ENCODE measurements around the gene STAT5B. TPM values are rescaled to one million over a fixed set of nuclear protein-coding genes. Genes with fewer than 3 reads are reported as not detected.

The STAT5B gene
- total and polyA plus RNA-seq, 9 donors: 27.0 to 41.1 (median 35.7) TPM

DNA sequence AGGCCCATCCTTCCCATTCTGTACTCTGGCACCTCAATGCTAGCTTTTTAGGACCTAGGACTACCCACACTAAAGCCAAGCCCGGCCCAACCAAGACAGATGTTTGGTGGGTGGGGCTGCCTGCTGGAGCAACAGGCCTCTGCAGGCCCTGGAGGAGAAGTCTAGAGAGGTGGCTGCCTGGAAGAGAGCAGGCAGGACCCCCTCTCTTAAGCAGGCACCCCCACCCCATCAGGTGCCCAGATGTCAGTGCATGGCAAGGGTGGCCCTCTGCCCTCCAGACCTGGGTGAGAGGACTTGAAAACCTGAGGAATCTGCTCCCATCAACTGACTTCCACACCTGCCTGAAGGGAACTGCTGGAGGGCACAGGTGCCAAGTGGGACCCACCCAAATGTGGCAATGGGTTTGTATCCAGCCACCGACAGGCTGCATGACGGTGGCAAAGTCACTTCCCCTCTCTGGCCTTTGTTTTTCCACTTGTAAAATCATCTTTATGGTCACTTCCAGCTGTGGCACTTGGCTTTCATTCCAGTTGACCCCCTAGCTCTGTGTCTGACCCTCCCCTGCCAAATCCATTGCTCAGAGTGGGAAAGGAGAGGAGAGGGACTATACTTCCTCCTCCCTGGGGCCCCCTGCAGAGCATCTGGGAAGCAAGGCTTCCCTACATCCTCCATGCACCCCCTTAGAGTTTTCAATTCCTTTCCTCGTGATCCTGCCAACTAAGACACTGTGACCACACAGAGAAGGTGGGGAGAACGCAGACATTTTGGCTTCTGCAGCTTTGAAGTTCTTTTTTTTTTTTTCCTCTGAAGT lies 10.4 kb upstream of the STAT5B start:
- WGBS (ENCODE audit: insufficient coverage): 33% methylated on average over 2 of the region's 5 CpGs

DNA sequence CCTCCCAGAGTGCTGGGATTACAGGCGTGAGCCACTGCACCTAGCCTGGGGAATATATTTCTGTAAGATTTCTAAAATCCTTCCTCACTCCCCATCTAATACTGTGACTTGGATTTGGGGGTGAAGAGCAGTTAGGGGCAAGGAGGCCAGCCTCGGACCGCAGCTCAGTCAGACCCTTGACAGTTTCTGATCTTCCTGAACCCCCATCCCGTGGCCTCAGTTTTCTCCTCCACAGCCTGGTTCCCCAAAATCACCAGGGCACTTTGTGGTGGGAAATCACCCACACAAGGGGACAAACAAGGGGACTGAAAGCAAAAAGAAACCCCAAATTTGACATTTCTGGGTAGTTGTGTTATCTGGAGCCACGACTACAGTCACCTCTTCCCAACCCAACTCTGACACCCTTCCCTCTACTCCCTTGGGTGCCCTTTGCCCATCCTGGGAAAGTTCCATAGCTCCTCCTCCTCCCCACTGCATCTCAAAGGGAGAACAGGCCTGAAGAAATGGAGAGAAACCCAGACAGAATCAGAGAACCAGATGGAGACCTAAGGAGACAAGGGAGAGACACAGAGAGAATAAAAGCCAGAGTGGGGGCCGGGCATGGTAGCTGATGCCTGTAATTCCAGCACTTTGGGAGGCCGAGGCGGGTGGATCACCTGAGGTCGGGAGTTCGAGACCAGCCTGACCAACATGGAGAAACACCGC lies 9.3 kb upstream of the STAT5B start:
- no peak overlapping the region for H3K27ac ChIP-seq (ENCODE audit: low read length)
- no peaks in the 10 kb centered on the region for H3K9me3 ChIP-seq (replicated peaks; ENCODE audit: control insufficient read depth, low read depth, low read length)
- H3K36me3 ChIP-seq (ENCODE audit: control insufficient read depth, insufficient read depth, low read length): no peaks in the 10 kb centered on the region
- no peak overlapping the region for H3K4me3 ChIP-seq (ENCODE audit: low read length)
- DNase-seq: no peak
- H3K27me3 ChIP-seq (ENCODE audit: control insufficient read depth, insufficient read depth, low read length): no peaks in the 10 kb centered on the region
- peaks cover 34% of the 10 kb centered on the region for H3K4me1 ChIP-seq (ENCODE audit: control insufficient read depth, insufficient read depth, low read length)
- 83% methylated on average over 1 of the region's 11 CpGs for WGBS (ENCODE audit: insufficient coverage)

More for the DNA sequence above, 10.4 kb upstream of the STAT5B start:
- Histone ChIP-seq H3K36me3 (ENCODE audit: control insufficient read depth, insufficient read depth, low read length) (no peaks in the 10 kb centered on the region), H3K27ac (ENCODE audit: low read length) (peak overlapping the region; percentile 31), H3K27me3 (ENCODE audit: control insufficient read depth, insufficient read depth, low read length) (no peaks in the 10 kb centered on the region), H3K9me3 (replicated peaks; ENCODE audit: control insufficient read depth, low read depth, low read length) (no peaks in the 10 kb centered on the region), H3K4me3 (ENCODE audit: low read length) (no peak overlapping the region), H3K4me1 (ENCODE audit: control insufficient read depth, insufficient read depth, low read length) (peaks cover 34% of the 10 kb centered on the region)
- DNase-seq: peak; percentile 79

DNA sequence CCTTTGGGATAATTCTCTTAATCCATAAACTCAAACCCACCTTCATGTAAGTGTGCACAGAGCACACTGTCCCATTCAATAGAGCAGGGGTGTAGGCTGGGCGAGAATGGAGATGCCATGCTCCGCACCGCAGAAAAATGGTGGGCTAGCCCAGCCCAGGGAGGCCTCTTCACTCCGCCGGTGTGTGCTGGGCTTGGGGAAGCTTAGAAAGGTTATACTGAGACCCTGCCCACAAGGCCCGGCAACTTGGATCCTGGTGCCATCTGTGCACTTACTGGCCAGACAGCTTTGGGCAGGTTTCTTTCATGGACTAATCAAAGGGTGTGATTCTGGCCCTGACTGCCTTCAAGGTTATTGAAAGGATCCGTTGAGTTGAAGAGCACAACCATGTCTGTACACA lies 8.4 kb upstream of the STAT5B start:
- Histone ChIP-seq H3K4me1 (ENCODE audit: control insufficient read depth, insufficient read depth, low read length) (peaks cover 30% of the 10 kb centered on the region), H3K9me3 (replicated peaks; ENCODE audit: control insufficient read depth, low read depth, low read length) (no peaks in the 10 kb centered on the region), H3K27me3 (ENCODE audit: control insufficient read depth, insufficient read depth, low read length) (no peaks in the 10 kb centered on the region), H3K27ac (ENCODE audit: low read length) (no peak overlapping the region), H3K36me3 (ENCODE audit: control insufficient read depth, insufficient read depth, low read length) (no peaks in the 10 kb centered on the region), H3K4me3 (ENCODE audit: low read length) (no peak overlapping the region)
- 97% methylated on average over 6 of the region's 7 CpGs for WGBS (ENCODE audit: insufficient coverage)
- no peak for DNase-seq

DNA sequence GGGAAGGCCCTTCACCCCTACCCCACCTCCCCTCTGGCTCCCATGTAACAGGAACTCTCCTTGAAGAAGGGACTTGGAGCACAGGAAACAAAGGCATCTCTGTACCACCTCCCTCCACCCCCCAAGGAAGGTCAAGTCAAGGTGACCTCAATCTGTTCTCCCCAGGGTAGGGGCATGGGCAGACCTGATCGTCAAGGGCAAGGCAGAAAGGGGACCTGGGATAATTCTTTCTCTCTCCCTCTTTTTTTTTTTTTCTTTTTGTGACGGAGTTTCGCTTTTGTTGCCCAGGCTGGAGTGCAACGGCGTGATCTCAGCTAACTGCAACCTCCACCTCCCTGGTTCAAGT lies 7.8 kb upstream of the STAT5B start:
- Histone ChIP-seq H3K36me3 (ENCODE audit: control insufficient read depth, insufficient read depth, low read length) (no peaks in the 10 kb centered on the region), H3K9me3 (replicated peaks; ENCODE audit: control insufficient read depth, low read depth, low read length) (no peaks in the 10 kb centered on the region), H3K27me3 (ENCODE audit: control insufficient read depth, insufficient read depth, low read length) (no peaks in the 10 kb centered on the region), H3K4me3 (ENCODE audit: low read length) (no peak overlapping the region), H3K4me1 (ENCODE audit: control insufficient read depth, insufficient read depth, low read length) (peaks cover 24% of the 10 kb centered on the region), H3K27ac (ENCODE audit: low read length) (no peak overlapping the region)
- DNase-seq: no peak
- WGBS (ENCODE audit: insufficient coverage): 93% methylated on average over 4 of the region's 5 CpGs

DNA sequence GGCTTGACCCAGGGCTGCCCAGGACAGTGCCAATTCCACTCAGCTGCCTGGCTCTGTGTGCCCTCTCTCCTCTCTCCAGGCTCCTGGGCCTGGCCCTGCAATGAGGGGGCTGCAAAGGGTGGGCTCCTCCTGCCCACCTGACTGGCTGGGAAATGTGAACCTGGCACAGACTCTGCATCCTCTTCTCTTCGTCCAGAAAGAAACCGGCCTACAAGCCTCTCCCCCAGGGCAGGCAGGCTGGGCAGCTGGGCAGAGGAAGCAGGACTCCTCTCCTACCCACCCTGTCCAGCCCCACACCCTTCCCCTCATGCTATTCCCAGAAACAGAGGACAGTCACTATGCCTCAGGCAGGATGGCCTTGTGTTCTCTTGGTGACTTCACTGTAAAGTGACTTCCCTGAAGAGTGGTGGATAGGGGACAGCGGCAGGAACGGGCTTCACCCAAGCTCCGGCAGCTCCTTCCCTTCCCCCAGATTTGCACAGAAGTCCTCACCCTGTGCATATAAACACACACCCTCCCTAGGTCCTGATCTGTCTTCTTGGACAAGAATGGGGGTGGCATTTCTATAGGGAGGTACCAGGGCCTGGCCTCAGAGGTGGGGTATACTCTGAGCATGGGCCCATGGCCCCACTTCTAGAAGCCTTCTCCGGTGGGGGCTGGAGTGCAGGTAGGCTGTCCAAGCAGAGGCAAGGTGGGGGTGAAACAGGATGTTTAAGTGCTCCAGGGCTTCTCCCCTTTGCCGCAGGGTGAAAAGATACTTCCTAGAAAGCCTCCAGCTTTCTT lies 7.2 kb upstream of the STAT5B start:
- peaks cover 20% of the 10 kb centered on the region for H3K4me1 ChIP-seq (ENCODE audit: control insufficient read depth, insufficient read depth, low read length)
- no peaks in the 10 kb centered on the region for H3K36me3 ChIP-seq (ENCODE audit: control insufficient read depth, insufficient read depth, low read length)
- no peaks in the 10 kb centered on the region for H3K9me3 ChIP-seq (replicated peaks; ENCODE audit: control insufficient read depth, low read depth, low read length)
- WGBS (ENCODE audit: insufficient coverage): 46% methylated on average over 2 of the region's 7 CpGs
- DNase-seq: no peak
- no peak overlapping the region for H3K27ac ChIP-seq (ENCODE audit: low read length)
- no peak overlapping the region for H3K4me3 ChIP-seq (ENCODE audit: low read length)
- H3K27me3 ChIP-seq (ENCODE audit: control insufficient read depth, insufficient read depth, low read length): no peaks in the 10 kb centered on the region

DNA sequence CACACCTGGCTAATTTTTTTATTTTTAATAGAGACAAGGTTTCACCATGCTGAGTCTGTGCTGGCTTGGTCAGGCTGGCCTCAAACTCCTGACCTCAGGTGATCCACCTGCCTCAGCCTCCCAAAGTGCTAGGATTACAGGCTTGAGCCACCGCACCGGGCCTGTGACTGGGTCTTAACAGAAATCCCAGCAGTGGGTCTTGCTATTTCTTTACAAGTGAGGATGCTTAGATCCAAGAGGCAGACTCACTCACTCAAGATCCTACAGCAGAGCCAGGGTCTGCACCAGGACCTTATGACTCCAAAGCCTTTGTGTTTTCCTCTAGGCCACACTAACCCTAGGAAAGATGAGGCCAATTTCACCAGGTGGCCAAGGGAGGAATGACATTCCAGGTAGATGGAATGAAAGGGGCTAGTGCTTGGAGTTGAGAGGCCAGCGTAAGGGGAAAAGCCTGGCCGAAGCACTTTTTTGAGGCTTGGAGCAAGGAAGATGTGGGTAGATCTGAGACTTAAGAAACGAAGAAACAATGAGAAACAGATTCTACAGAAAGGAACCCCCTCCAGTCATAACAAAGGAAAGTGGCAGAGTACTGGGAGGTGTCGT lies 6.4 kb upstream of the STAT5B start:
- H3K9me3 ChIP-seq (replicated peaks; ENCODE audit: control insufficient read depth, low read depth, low read length): no peaks in the 10 kb centered on the region
- H3K4me1 ChIP-seq (ENCODE audit: control insufficient read depth, insufficient read depth, low read length): peaks cover 15% of the 10 kb centered on the region
- H3K27me3 ChIP-seq (ENCODE audit: control insufficient read depth, insufficient read depth, low read length): no peaks in the 10 kb centered on the region
- no peak overlapping the region for H3K27ac ChIP-seq (ENCODE audit: low read length)
- DNase-seq: no peak
- no peak overlapping the region for H3K4me3 ChIP-seq (ENCODE audit: low read length)
- WGBS (ENCODE audit: insufficient coverage): no CpG with 5 or more reads among the region's 6 CpGs
- H3K36me3 ChIP-seq (ENCODE audit: control insufficient read depth, insufficient read depth, low read length): no peaks in the 10 kb centered on the region

DNA sequence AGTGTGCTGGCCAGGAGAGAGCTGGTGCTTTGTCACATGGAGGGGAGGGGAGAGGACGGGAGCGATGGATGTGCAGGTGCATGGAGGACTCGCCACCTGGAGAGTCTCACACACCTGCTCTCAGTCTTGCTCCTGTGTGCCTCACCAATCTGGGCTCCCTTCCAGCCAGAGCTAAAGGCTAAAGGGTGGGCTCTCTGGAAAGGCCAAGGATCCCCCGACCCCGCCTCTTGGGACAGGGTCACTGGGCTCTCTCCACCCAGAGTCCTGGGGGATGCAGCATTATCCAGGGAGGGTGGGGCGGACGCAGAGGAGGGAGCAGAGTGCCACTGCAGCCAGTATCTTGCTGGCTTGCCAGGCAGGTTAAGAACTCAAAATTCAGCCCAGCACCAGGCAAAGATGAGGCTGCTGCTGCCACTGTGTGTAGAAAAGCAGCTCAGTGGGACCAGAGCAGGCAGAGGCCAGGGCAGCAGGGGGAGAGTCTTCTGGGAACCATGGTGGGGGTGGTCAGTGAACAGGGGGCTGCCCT lies 5.4 kb upstream of the STAT5B start:
- 73% methylated on average over 5 of the region's 7 CpGs for WGBS (ENCODE audit: insufficient coverage)
- no peaks in the 10 kb centered on the region for H3K9me3 ChIP-seq (replicated peaks; ENCODE audit: control insufficient read depth, low read depth, low read length)
- peaks cover 14% of the 10 kb centered on the region for H3K4me1 ChIP-seq (ENCODE audit: control insufficient read depth, insufficient read depth, low read length)
- H3K27ac ChIP-seq (ENCODE audit: low read length): no peak overlapping the region
- no peaks in the 10 kb centered on the region for H3K27me3 ChIP-seq (ENCODE audit: control insufficient read depth, insufficient read depth, low read length)
- H3K4me3 ChIP-seq (ENCODE audit: low read length): no peak overlapping the region
- DNase-seq: no peak
- H3K36me3 ChIP-seq (ENCODE audit: control insufficient read depth, insufficient read depth, low read length): no peaks in the 10 kb centered on the region

DNA sequence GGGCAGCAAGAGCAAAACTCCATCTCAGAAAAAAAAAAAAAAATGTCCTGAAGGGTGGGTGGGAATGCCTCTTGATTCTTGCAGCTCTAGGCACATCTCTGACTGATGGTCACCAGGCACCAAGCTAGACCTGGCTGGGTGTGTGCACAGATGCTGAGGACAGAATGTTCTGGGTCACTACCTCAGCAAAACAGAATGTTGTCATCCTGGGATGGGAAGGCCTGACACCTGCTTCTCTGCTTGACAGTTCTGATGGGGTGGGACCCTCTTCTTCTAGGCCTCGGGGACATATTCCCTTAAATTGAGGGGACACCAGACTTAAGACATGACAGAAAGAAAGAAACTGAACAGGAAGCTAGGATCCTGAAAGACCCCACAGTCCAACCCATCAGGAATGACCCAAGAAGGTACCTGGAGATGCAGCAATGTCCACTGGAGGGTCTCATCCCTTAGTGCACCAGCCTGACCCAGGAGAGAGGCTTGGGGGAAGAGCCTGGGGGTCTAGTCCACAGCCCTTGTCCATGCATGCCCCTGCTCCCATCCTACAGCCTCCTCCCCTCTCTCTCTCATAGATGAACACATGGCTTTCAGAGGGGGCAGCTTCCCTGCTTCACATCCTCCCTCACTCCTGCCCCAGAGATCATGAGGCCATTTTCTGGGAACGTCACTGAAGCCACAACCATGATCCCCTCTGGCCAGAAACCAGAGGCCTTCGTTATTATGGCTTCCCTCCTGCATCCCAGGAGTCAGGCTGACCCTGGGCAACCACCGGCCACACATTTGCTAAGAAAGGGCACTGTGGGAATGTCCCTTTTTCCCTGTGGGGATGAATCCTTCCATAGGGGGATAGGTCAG lies 3.8 kb upstream of the STAT5B start:
- Histone ChIP-seq H3K4me3 (ENCODE audit: low read length) (no peak overlapping the region), H3K27me3 (ENCODE audit: control insufficient read depth, insufficient read depth, low read length) (no peaks in the 10 kb centered on the region), H3K4me1 (ENCODE audit: control insufficient read depth, insufficient read depth, low read length) (peaks cover 14% of the 10 kb centered on the region), H3K27ac (ENCODE audit: low read length) (no peak overlapping the region), H3K36me3 (ENCODE audit: control insufficient read depth, insufficient read depth, low read length) (no peaks in the 10 kb centered on the region), H3K9me3 (replicated peaks; ENCODE audit: control insufficient read depth, low read depth, low read length) (no peaks in the 10 kb centered on the region)
- 73% methylated on average over 1 of the region's 4 CpGs for WGBS (ENCODE audit: insufficient coverage)
- DNase-seq: no peak

DNA sequence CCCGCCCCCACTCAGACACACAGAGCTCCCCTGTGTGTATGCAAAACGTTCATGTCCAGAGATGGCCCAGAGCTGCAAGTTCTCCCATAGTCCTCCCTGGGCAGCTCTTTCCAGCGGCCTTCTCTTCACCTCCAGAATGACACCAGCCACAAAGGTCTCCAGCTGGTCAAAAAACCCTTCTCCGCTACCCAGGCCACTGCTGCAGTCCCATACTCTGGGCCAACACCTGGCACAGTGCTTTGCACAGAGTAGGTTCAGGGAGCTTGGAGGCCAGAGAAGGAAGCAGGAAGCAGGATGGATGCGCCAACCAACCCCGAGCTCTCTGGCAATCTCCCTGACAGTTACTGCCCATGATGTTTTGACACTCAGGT lies 1.1 kb upstream of the STAT5B start:
- Histone ChIP-seq H3K27ac (ENCODE audit: low read length) (peak overlapping the region; percentile 77), H3K36me3 (ENCODE audit: control insufficient read depth, insufficient read depth, low read length) (no peaks in the 10 kb centered on the region), H3K9me3 (replicated peaks; ENCODE audit: control insufficient read depth, low read depth, low read length) (no peaks in the 10 kb centered on the region), H3K4me3 (ENCODE audit: low read length) (no peak overlapping the region), H3K4me1 (ENCODE audit: control insufficient read depth, insufficient read depth, low read length) (peaks cover 18% of the 10 kb centered on the region), H3K27me3 (ENCODE audit: control insufficient read depth, insufficient read depth, low read length) (no peaks in the 10 kb centered on the region)
- WGBS (ENCODE audit: insufficient coverage): 23% methylated on average over 3 of the region's 6 CpGs
- no peak for DNase-seq
